NCI-H82 (cell line): Measurements from ENCODE around the gene HOXB9.

Source experiments
- DNase-seq: peaks from one replicate; lab custom pipeline; 2025; lab: John Stamatoyannopoulos, UW

The HOXB9 gene

DNA sequence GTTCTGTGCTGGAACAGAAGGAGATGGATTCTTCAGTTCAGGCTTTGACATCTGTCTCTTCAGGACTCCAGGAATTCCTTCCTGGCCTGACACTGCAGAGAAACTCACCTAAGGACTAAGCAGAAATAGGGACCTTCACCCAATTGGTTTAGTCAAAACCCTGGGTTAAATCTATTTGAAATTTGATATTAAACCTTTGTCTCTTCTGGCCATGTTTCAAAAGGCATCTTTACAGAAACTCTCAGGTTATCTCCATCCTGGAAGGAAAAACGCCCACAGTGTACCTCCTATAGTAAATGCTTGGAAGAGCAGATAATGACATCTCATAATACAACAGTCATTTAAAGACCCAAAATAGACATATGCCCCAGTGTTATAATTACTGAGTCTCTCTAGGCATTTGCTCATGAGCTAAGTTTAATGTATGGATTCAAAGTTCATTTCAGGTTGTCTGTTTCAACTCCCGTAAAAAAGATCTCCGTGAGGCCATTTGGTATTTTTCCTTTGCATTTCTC is 42.4 kb downstream of the HOXB9 start:
- DNase-seq: no peak

DNA sequence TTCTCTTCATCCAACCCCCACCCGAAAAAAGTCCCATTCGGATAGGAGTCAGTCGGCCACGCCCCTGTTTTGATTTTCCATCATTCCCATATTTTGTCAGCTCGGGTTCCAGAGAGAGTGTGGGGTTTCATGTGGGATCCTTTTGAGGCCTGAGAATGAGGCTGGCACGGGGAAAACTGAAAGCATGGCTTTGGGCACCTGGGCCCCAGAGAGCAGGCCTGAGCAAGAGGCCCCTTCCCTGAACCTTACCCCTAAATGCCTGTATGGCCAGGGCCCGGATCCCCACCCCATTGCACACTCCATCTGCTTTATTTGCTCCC is 43.4 kb downstream of the HOXB9 start:
- no peak for DNase-seq

DNA sequence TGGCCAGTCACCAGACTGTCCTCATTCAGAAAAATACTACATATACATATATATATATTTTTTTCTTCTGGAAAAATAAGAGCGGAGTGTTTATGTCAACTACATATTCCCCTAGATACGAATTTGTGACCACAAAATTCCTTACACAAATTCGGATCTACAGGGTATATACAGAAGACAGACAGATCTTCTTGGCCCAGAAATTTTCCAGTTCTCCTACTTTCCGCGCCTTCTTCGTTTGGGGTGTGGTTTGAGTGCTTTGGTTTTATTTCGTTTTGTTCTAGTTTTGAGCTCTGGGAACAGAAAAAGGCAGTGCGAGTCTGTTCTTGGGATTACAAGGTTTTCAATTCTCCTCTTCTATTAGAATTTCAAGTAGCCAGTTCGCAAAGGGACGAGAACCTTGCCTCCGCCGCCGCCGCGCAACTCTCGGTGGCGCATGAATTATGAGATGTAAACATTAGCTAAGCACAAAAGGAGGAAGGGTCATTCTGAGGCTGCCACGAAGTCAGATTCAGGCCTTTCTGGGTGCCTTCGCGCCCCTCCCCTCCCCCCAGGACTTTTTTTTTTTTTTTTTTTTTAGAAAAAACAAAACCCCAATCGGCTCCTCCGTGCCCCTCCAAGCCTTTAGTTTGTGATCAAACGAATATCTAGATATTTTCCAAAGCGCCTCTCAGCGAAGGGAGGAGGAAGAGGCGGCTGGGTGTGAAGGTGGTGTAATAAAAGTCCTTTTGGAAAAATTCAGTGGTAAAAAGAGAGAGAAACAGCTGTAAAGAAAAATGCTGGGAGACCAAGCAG is 46.2 kb downstream of the HOXB9 start:
- no peak for DNase-seq

DNA sequence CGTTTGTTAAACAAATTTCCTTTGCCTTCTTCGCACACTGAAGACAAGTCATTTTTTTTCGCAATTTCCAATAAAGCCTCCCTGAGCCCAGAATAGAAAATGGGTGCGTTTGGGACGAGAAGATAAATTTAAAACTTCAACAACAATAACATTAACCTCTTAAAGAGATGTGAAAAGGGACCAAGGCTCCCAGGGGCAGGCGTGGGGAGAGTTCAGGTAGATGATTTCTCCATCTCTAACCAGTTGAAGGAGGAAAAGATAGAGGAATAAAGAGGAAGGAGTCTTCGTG is 46.7 kb downstream of the HOXB9 start:
- no peak for DNase-seq

DNA sequence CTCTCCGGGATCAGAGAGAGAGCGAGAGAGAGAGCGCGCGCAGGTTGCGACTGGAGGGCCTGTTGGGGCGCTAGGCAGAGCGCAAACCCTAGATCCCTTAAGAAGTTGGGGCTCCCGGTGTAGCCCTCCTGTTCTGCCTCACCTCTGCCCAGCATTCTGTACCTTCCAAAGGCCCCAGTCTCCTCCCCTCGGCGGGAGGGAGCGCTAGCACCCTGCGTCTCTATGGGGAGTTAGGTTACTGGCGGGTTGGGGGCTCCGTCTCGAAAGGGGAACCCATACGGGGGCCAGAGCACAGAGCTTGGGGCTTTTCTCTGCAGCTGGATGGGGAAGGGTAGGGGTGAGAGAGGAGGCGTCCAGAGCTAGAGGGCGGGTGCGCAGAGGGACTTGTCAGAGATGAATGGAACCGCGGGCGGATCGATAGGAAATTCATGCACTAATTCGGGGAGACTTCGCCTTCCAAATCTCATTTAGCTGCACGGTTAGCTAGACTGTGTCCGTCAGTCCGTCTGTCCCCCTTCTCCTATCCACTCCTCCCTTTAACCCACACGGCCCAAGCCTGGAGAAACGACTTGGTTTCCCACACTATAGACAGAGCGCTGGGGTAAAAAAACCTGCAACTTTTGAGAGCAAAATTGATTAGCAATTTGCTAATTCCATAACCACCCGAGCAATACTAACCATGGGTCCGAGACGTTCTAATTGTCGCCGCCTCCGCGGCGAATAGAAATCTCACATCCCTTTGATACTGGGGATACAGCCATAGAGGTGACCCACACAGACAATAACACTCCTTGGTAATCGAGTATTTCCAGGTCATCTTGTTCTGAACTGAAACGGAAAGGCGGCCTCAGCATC is 47.3 kb downstream of the HOXB9 start:
- DNase-seq: no peak

DNA sequence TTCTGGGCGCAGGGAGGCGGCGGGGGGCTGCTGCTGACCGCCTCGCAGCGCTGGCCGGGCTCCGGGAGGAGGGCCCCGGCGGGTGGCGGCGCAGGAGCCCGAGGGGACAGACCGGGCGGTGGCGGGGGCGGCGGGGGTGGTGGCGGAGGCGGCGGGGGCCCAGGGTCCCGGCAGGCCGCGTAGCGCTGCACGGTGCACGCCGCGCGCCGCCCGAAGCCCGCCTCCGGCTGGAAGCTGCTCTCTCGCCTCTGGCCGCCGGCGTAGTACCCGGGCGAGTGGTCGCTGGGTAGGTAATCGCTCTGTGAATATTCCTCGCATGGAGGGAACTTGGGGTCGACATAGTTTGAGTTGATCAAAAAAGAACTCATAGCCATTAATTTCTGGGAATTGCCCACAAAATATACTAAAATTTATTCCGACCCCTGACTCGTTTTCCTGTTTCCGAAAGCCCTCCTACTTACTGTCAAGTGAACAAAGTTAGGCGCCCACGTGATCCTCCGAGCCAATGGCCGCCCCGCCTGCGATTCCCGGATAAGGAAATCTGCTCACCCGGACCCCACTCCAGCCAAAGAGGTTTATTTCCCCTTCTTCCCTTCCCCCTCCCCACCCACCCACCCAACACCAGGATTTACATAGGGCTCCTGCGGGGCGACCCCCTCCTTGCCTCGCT is 48.1 kb downstream of the HOXB9 start, which contains the start of gene HOXB4:
Gene HOXB4, minus strand, starts transcription at position 405 of the 670 bp plus-strand sequence. Its CDS starts 31 bp downstream, at position 374.
- no peak for DNase-seq

DNA sequence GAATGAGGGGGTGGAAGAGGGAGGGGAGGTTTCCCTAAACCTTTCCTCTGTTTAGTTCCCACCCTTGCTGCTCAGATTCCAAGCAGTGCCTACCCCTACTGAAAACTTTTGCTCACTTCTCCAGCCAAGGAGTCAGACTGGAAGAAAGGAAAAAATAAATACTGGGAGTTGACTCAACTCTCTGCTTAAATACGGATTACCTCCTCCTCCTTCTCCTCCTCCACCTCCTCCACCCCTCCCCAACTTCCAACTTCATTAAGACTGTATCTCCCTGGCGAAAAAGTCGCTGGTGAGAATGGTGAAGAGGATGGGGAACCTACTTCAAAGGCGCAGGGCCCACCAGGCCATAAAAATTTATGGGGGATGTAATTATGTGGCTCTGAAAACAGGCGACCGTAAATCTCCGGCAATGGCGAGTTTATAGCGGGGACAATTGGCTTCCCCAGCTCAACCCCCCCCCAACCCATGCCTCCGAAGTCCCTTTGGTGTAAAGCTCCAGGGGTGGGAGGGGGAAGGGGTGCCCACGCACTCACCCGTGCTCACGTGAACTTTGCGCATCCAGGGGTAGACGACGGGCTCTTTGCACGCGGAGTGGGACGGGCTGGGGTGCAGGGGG is 48.7 kb downstream of the HOXB9 start:
- DNase-seq: no peak

DNA sequence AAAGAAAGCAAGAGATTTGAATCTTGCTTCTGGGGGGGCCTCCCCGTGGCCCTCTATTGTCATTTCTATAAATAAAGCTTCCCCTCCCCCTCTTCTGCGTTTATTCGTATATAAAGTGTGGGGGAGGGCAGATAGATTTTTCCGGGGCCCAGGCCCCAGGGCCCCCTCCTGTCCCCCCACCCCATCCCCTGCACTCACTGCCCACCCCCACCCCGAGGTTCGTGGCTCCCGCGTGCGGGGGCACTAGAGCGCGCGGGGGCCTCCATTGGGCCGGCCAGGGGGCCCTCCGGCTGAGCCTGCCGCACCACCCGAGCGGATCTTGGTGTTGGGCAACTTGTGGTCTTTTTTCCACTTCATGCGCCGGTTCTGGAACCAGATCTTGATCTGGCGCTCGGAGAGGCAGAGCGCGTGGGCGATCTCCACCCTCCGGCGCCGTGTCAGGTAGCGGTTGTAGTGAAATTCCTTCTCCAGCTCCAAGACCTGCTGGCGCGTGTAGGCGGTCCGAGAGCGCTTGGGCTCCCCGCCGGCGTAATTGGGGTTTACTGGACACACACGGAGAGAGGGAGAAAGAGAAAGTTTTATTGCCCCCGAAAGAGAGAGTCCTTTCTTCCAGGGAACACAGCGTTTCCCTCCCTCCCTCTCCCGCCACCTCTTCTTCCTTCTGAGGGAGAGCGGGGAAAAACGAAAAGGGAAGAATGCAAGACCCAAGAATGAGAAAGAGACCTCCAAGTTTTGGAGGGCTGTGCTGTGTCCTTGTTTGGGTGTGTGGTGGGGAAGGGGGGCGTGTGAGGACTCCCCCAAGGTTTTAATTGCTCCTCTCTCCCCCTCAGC is 49.5 kb downstream of the HOXB9 start:
- DNase-seq: no peak

DNA sequence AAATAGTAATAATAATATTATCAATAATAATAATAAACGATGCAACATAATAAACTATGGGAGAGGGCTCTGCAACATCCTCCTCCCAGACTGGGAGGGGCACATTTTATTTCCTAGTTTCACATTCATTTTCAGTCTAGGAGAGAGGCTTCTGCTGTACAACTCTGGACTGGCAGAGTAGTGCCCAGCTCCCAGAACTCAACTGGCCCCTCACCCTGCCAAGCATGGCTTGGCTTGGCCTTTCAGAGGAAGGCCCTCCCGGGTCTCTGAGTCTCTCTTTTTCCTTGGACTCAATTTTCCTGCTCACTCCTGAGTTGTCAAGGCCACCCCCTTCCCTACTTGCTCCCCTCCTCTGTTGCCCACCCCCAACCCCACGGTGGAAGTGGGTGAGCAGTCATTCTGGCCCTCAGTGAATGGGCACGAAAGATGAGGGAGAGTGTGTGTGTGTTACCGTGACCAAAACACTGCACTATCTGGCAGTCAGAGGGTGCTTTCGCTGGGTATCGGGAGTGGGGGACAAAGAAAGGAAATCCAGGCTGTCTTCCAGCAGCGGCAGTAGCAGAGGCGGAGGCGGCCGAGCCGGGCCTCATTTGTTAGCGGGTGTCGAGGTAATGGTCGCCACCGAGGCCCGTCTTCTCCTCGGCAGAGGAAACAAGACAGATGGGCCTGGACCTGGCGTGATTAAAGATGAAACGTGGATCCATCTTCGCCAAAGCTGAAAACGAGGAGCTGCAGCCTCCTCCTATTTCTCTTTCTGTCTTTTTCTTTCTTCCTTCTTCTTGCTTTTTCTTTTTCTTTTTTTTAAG is 50.3 kb downstream of the HOXB9 start:
- DNase-seq: no peak

DNA sequence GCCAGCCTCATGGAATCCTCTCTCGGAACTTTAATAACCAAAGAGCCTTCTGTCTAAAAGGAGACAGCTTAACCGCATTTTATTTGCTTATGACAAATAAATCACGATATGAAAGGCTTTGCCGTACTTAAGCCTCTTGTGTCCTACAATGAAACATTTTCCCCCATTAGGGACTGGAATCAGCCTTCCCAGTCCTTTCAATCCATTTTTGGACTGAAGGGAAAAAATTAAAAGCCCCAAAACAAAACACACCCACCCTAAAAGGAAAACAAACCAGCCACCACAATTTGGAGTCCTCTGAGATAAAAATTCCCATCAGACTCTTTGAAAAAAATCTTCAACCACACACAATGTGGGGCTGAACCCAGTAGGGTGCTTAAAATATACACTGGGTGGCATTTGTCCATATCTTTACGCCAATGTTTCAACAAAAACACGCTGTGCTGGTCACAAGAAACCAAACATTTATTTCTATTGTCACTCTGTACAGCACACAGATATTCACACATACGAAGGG is 51.0 kb downstream of the HOXB9 start:
- no peak for DNase-seq

DNA sequence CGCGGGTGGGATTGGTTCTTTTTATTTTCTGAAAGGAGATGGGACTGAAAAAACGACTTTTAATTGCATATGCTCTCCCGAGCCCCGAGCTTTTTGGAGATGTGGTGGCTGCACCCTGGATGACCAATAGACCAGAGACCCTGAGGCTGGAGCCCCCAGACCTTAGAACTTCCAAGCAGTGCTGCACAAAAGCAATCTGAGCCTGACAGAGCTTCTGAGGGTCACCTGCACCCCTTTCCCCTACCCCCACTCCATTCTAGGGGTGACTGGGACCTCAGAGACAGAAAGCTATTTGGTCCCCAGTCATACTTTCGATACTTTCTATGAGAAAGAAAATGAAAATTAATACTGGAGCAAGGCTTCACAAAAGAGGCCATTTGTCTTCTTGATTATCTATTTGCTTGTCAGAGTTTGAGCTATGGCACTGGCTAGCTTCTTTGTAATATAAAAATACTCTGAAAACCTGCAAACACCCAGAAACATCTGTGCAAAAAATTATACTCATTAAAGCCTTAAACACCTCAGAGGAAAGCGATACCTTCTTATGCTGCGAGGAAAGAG is 51.6 kb downstream of the HOXB9 start:
- DNase-seq: no peak

DNA sequence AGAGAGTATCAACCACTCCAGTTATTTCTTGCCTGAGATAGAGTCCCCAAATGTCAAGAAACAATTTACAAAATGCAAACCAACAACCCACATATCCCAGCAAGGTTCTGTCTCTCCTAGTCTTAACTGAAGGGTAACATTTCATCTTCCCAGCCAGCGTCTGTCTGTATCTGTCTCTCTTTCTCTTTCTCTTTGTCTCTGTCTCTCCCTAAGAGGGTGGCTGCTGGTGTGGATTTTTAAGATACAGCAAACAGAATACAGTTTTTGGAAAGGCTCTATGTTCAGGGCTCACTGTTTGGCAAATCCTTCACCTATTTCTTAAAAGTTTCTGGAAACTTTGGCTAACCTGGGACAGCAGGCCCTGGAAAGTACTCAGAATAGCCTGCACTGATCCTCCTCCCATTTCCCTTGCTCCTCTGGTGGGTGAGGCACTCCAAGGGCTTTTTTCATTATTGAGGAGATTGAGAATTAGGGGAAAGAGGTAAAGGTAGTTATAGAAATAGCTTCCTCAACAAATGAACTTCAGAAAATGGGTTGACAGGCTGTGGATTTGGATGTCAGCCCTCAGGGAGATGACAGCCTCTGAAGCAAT is 54.2 kb downstream of the HOXB9 start:
- DNase-seq: no peak
